ENCODE data around the gene MAMDC4.

Gene MAMDC4

DNA sequence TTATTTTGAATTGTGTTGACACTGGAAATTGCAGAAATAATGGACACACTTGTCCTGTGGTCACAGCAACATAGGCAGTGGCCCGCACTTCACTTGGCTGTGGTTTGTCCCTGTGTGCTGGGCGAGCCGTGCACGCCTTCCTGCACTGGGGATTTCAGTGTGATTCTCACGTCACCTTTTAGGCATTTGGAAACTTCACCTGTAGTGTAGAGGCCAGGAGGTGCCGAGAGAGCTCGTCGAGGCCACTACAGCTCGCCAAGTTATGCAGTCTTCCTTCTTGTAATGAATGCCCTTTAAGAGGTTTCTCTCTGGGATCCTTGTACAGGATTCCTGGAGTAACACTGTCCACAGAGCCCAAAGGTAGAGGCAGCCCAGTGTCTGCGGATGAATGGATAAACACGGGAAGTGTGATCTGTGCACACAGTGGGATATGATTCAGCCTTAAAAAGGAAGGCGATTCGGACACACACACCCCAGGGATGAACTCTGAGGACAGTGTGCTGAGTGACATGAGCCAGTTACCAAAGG, 48.9 kb downstream of the MAMDC4 start:
- DNase-seq (ENCODE audit: low read depth), result no peak
- TF ChIP-seq, protein P1, sequence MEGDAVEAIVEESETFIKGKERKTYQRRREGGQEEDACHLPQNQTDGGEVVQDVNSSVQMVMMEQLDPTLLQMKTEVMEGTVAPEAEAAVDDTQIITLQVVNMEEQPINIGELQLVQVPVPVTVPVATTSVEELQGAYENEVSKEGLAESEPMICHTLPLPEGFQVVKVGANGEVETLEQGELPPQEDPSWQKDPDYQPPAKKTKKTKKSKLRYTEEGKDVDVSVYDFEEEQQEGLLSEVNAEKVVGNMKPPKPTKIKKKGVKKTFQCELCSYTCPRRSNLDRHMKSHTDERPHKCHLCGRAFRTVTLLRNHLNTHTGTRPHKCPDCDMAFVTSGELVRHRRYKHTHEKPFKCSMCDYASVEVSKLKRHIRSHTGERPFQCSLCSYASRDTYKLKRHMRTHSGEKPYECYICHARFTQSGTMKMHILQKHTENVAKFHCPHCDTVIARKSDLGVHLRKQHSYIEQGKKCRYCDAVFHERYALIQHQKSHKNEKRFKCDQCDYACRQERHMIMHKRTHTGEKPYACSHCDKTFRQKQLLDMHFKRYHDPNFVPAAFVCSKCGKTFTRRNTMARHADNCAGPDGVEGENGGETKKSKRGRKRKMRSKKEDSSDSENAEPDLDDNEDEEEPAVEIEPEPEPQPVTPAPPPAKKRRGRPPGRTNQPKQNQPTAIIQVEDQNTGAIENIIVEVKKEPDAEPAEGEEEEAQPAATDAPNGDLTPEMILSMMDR (conservative IDR thresholded peaks at IDR 0.05; ENCODE audit: low read depth, low read length), result no peak
- H3K4me3 ChIP-seq (ENCODE audit: low read length), result no peak overlapping the region

DNA sequence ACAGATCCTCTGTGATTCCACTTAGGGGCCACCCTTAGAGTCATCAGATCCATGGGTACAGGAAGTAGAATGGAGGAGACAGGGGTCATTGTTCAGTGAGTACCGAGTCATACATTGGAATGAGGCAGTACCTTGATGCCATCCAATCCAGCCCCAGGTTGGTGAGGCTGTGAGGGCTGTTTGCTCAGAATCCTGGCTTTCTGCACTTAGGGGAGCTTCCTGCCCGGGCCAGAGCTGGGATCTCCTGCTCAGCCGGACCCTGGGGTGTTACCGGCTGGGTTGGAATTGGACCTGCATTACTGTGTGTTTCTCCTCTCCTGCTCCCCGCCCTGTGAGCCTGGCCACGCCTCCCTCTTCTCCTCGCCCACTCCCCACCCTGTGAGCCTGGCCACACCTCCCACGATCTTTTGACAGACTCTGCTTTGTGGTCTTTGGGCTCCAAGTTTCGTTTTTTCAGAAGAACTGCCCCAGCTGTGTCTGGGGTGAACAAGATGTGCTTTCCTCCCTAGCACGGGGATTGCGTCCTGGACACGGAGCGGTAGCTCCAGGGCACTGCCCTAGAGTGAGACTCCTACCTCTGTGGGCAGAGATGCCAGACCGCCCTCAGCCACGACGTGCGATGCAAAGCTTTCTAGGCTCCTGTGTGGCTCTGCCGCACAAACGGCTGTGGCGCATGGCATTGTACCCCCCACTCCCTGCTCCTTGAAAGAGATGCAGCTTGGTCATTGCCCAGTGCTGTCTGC, 49.5 kb downstream of the MAMDC4 start:
- DNase-seq (ENCODE audit: low read depth), result no peak
- TF ChIP-seq, protein P1 (conservative IDR thresholded peaks at IDR 0.05; ENCODE audit: low read depth, low read length), result no peak
- H3K4me3 ChIP-seq (ENCODE audit: low read length), result no peak overlapping the region

DNA sequence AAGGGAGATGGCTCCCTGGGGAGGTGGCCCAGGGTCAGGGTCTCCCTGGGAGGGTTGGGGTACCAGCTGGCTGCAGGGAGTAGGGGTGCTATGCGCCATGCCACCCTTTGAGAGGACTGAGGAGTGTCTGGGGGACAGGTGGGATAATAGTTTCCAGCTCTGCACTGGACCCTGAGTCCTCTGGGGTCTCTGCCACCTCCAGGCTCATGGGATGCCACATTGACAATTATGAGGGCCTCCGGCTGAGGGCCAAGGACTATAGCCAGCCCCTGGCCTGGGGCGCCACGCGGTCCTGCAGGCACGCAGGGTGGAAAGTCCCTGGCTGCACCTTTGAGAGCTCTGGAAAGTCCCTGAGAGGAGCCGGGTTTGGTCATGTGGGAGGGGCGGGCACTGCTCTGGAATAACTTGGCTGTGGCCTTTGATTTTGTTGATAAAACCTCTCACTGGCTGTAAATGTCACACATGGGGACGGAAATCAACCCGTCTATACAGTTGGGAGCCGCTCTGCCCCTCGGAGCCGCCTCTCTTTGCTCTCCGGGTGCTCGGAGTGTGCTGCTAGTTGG, 50.2 kb downstream of the MAMDC4 start:
- H3K4me3 ChIP-seq (ENCODE audit: low read length), result no peak overlapping the region
- DNase-seq (ENCODE audit: low read depth), result no peak
- TF ChIP-seq, protein P1 (conservative IDR thresholded peaks at IDR 0.05; ENCODE audit: low read depth, low read length), result no peak

DNA sequence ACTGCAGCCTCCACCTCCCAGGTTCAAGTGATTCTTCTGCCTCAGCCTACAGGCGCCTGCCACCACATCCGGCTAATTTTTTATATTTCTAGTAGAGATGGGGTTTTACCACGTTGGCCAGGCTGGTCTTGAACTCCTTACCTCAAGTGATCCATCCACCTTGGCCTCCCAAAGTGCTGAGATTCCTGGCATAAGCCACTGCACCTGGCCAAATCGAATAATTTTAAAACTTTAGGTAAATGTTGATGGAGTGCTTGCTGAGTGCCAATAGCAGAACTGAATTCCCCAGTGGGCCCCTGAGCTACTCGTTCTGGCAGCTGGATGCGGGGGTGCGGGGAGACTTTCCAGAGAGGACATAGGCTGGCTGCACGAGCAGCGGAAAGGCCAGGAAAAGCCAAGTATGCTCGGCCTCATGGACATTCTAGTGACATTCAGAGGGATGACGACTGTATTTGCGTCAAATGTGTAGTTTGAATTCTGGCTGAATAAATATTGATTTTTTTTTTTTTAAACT, 51.0 kb downstream of the MAMDC4 start:
- DNase-seq (ENCODE audit: low read depth), result no peak
- TF ChIP-seq, protein P1 (conservative IDR thresholded peaks at IDR 0.05; ENCODE audit: low read depth, low read length), result no peak
- no peak overlapping the region for H3K4me3 ChIP-seq (ENCODE audit: low read length)

DNA sequence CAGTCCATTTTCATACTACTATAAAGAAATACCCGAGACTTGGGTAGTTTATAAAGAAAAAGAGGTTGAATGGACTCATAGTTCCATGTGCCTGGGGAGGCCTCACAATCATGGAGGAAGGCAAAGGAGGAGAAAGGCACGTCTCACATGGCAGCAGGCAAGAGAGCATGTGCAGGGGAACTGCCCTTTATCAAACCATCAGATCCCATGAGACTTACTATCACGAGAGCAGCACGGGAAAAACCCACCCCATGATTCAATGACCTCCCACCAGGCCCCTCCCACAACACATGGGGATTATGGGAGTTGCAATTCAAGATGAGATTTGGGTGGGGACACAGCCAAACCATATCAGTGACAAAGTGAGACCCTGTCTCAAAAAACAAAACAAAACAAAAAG, 54.1 kb downstream of the MAMDC4 start:
- H3K4me3 ChIP-seq (ENCODE audit: low read length), result no peak overlapping the region
- no peak for DNase-seq (ENCODE audit: low read depth)
- TF ChIP-seq, protein P1 (conservative IDR thresholded peaks at IDR 0.05; ENCODE audit: low read depth, low read length), result no peak

DNA sequence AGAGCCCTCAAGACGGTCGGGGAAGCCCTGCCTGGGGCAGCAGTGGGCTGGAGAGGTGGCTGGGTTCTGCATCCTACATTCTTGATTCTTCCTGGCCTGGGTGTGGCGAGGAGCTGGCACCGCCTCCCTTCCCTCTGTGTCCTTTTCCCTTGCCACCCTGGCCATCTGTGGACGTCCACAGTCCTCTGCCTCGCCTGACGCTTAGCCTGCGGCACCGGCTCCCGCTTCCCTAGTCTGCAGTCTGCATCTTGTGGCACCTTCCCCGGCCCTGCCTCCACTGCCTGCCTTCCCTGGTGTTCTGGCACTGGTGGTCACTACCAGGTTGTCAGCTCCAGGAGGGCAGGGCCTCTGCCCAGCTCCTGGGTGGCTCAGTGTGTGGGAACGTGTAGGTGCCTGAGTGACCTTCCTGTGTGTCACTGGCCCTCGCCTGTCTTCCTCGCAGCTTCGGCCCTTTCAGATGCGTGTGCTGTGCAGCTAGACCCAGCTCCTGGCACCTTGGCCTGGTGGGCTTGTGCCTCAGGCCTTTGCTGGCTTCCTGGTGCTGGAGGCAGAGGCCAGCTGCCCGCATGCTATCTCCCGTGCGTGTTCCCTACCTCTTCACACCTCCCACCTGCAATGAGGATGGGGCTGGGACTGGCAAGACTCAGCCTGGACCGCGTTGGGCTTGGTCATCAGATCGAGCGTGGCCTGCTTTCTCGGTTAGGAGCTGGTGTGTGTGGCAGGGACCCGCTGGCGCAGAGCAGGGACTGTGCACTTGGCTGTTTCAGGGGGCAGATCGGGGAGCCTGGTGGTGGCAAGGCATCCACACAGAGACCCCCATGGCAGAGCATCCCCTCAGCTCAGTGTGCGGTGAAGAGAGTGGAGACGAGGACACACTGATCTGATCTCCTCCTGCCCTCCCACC, 55.1 kb downstream of the MAMDC4 start:
- no peak overlapping the region for H3K4me3 ChIP-seq (ENCODE audit: low read length)
- TF ChIP-seq, protein P1 (conservative IDR thresholded peaks at IDR 0.05; ENCODE audit: low read depth, low read length), result no peak
- DNase-seq (ENCODE audit: low read depth), result no peak

Data from retinal pigment epithelial cell (primary cell).